ENCODE data around the gene FAM111B.

Gene FAM111B

DNA sequence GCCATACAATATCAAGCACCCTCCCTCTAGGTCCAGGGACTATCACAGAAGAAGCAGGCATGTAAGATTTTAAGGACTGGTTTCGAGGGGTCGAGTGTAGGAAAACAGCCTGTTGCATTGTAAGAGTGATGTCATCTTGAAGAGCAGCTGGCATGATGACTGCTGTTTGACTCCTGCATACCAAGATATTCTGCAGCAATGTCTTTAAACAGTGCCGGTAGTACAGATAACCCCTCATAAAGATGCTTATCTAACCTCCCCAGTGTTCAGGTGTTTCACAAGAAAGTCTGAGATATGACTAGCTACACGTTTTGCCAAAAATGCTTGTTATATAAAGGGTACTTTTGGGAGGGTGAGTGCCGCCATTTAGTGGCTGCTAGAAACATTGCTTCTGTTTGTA is 47.6 kb downstream of the FAM111B start:
- DNase-seq (ENCODE audit: low read depth in 2 of 2), result no peak

DNA sequence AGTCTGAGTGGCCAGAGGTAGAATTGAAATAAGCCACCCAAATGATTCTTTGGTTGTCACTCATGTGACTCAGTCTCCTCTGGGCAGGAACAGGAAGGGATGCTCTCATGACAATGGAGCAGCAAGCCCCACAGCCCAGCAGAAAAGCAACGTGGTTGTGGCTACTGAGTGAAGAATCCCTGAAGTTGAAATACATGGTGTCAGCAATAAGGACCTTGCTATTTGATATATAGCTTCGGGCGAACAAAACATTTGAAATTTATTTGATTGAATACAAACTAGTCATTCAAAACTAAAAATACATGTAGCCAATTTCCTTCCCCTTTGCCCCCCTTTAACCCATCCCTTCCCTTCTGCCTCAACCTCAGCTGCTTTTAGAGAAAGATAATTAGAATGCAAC is 50.4 kb downstream of the FAM111B start:
- no peak for DNase-seq (ENCODE audit: low read depth in 2 of 2)

DNA sequence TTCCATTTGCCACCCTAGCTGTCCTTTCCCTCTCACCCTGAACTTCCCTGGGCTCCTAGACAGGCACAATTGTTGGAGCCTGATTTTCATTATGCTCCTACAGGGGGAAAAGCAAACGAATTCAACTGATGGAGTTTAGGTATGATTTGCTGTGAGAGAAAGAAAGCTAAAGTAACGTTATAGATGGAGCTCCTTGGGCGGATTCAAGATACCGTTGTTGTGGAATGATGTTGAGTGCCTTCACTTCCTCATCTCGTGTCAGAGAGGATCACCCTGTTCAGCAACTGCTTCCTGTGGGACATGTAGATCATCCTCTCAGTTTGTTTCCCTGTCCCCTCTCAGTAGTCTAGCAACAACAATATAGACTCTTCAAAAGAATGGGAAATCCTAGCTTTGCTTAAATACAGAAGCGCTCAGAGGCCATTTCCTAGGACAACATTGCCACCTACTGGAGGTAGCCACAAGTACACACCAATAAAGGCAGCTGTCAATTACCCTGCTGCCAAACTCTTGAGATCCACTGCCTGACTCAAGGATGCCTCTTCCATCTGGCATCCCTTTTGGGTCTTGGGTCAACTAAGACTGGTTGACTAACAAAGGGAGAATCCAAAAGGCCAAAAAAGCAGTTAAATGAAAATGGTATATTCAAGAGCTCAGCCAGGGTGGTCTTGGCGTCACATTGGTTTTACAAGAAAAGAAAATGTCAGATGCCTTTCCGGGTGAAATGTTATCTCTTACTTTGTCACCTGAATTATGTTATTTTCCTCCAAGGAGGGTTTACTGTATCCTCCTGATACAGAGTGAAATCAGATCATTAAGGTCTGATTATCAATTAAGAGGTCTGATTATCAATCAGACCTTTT is 51.4 kb downstream of the FAM111B start:
- peak; percentile 16 to 54 for DNase-seq (ENCODE audit: low read depth in 2 of 2)

DNA sequence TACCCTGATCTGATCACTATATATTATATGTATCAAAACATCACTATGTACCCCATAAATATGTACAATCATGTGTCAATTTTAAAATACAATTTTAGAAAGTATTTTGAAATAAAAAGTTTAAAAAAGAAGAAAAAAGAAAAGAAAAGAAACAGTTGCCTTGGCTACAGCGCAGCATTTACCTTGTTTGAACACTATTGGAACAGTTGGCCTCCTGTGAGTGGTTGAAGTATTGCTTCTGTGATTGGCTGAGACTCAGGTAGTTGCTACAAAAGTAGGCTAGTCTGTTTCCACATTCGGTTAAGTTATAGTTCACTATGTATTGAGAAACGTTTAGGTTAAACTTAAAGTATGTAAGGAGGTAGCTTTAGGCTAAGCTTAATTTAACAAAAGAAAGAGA is 57.0 kb downstream of the FAM111B start:
- DNase-seq (ENCODE audit: low read depth in 2 of 2), result no peak

DNA sequence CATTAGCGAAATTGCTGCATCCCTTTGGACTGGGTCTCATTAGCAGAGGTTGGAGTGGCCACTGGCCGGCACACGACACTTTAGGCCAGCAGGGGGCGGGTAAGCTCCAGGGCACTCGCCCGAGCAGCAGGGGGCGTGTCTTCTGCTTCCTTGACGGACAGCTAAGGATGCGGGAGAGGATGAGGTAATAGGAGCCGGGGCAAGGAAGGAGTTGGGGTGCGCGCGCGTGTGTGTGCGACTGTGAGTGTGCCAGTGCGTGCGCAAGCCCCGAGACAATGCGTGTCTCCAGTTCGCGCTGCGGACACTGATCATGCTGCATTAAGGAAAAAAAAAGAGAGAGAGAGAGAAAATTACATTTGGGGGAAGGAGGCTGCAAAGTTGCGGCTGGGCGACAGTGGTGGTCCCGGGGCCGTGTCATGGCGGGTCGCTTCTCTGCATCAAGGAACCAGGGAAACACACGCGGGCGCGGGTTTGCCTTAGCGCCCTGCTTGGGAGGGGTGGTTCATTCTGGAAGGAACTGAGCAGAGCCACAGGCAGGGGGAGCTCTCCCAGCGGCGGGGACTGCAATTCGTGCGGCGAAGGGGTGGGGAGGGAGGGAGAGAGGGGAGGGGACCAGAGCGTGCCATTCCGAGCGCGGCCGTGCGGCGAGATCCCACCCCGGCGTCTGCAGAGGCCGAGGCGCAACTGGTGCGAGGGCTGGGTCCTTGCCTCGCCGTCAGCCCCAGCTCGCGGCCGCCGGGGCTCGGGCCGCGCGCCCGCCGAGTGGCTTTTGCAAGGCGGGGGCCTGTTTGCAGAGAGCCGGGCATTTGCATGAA is 64.7 kb downstream of the FAM111B start, which contains the start of gene DTX4:
Gene DTX4 (plus strand): TSS at position 625 of the 815 bp plus-strand sequence. CDS start 464 bp downstream, outside the sequence.
- DNase-seq (ENCODE audit: low read depth in 2 of 2), result peak; percentile 76 to 79

DNA sequence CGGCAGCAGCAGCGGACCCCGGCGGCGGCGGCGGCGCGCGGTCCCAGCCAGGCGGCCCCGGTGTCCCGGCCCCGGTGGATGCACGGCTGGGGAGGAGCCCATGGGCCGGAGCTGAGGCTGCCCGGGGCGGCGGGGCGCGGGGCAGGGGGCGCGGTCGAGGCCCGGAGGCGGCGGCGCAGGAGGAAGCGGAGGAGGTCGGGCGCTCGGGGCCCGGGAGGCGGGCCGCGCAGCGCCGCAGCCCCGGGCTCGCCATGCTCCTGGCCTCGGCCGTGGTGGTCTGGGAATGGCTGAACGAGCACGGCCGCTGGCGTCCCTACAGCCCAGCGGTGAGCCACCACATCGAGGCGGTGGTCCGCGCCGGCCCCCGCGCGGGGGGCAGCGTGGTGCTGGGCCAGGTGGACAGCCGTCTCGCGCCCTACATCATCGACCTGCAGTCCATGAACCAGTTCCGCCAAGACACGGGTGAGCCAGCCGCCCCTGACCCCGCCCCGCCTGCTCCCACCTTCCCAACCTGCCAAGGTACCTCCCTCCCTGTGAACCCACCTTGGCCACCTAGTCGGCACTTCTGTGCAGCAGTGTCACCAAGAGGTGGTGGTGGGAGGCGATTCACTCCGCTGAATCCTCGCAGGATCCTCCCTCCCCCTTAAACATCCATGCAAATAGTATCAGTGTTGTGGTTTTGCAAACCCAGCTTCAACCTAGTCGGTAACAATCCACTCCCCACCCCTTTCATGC is 65.5 kb downstream of the FAM111B start:
- peak in 1 of 2 donors; percentile 17 for DNase-seq (ENCODE audit: low read depth in 2 of 2)

DNA sequence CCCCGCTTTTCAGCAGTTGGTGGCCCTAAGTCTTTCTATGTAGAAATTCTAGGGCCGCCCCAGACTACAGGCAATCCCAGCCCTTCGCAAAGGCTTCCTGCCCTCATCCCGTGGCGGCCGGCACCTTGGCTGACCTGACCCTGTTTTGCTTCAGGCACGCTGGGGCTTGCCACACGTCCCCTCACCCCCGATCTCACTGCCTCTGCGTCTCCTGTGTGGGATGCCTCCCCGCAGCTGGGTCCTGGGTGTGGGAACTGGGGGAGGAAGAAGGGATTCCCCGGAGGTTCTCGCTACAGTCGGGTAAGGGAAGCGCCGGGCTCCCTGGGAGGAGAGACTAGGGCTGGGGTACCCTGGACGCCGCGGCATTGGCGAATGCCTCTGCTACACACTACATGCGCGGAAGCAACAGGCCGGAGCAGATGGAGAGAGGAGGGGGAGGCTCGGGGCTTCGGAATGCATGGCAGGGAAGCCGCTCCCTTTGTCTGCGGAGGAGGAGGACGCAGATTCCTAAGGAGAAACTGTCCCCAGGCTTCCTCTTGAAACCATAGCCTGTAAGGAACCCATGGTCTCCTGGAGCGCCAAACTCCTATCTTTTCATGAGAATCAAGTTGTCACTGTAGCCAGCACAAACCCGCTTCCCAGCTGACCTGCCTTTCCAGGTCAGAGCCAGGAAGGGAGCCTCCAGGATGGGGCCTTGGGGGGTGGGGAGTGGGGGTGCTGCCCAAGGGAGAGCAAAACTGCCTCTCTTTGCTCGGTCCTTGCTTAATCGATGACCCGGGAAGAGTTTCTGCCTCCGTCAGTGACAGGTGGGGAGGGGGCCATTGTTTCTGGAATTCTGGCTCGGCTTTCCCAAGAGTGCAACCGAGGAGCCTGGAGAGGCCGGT is 66.3 kb downstream of the FAM111B start:
- peak in 1 of 2 donors; percentile 3 for DNase-seq (ENCODE audit: low read depth in 2 of 2)

DNA sequence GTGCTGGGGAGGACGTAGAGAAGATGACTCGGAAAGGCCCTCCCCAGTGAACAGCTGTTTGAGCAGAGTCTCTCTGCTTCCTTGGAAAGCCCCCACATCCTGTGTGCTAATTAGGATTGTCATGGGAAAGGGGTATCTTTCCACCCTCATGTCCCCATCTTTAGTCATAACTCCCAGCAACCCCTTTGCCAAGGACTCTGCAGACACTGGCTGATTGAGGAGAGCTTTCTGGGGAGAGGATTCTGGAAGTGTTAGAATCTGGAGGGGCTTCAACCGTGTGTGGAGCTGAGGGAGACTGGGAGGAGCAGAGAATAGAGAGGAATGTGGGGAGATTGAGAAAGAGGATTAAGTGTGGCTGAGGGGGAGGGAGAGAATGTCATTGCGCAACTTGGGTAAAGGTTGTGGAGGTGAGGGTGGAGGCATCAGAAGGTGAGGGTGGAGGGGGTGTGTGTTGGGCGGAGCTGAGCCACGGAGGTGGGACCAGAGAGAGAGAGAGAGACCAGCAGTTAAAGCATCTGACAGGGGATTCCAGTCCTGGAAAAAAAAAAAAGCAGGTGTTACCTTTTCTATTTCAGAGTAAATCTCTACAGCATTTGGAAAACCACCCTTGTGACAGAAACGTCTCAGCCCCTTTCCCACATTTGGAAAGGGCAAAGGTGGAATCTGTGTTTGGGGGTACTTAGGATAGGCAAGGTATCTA is 67.1 kb downstream of the FAM111B start:
- DNase-seq (ENCODE audit: low read depth in 2 of 2), result no peak

DNA sequence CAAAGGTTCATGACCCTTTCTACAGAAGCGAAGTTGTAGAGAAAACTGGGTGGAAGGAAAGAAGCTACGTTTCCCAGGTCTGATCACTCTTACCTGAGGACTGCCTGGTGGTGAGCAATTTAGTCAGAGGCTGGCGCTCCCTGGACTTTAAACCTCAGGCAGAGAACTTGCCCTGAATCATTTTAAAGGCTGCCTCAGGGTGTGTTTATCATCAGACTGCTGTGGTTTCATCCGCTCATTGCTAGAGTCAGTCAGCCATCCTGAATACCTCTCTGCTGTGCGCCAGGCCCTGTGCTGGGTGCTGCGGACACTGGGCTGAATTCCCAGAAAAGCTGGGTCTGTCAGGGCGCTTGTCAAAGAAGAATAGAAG is 67.6 kb downstream of the FAM111B start:
- no peak for DNase-seq (ENCODE audit: low read depth in 2 of 2)

DNA sequence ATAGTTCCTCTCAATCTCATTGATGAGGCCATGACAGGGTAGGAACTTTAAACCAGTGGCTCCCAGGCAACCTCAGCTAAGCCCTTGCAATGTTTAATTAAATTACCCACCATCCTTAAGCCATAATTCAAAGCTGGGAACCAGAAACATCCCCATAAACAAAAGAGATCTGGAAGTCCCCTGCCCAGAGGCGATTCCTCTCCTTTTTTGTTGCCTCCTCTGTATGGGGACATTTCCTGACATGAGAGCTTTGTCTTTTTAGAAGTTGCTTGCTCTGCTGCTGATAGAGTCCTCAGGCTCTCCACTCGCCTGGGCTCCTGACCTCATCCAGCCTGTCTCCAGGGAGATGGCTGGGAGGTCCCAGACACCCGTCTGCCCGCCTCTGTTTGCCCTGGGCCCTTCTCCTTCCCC is 68.1 kb downstream of the FAM111B start:
- no peak for DNase-seq (ENCODE audit: low read depth in 2 of 2)

DNA sequence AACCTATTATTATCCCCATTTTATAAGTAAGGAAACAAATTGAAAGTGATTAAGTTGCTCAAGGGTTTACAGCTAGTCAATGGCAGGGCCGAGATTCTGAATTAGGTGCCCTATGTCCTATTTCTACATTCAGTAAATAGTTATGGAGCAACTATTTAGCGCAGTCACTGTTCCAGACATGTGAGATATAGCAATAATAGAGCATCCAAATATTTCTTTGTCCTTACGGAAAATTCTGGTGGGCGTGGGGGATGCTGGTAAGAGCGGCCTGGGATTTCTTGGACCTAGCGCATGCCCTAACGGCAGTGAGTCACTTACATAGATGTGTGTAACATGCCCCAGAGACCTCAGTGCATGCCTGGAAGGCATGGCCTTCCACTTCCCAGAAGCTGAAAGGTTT is 69.3 kb downstream of the FAM111B start:
- DNase-seq (ENCODE audit: low read depth in 2 of 2), result no peak
